ENCODE results near the gene FOXA1. TPM values are rescaled to one million over a fixed set of nuclear protein-coding genes. Genes with fewer than 3 reads are reported as not detected.

The FOXA1 gene
- total and polyA plus RNA-seq, 9 of the 15 experiments (the other 6 are each of a cell fraction or from before 2014, with no cell fraction given): 0.20 to 3.0 (median 1.3) TPM

GRCh38 chr14:37553935-37554550 is 41.0 kb downstream of the FOXA1 start (continued):
- no peak for TF ChIP-seq IRF1 (CRISPR knock-in tag; IDR thresholded peaks at IDR 0.05; ENCODE audit: borderline replicate concordance)
- TF ChIP-seq ZC3H4 (CRISPR knock-in tag; IDR thresholded peaks at IDR 0.05; ENCODE audit: borderline replicate concordance): no peak
- TF ChIP-seq CBX8 (IDR thresholded peaks at IDR 0.05; ENCODE audit: borderline replicate concordance, extremely low read depth, low read depth, low read length, poor library complexity, severe bottlenecking): no peak
- TF ChIP-seq XRCC4 (IDR thresholded peaks at IDR 0.05; ENCODE audit: extremely low read depth, insufficient read depth, insufficient read length): no peak
- no peak for TF ChIP-seq ZNF77 (CRISPR knock-in tag; IDR thresholded peaks at IDR 0.05)
- TF ChIP-seq ARNT (IDR thresholded peaks at IDR 0.05): no peak
- no peak for TF ChIP-seq BCL6 (CRISPR knock-in tag; IDR thresholded peaks at IDR 0.05)

- H3K27ac ChIP-seq (ENCODE audit: extremely low read depth, low read depth, low read length): no peak overlapping the region
- H3K9me1 ChIP-seq (ENCODE audit: control insufficient read depth, insufficient read depth, low read length): no peaks in the 10 kb centered on the region
- no peak overlapping the region for H3K4me3 ChIP-seq
- H4K20me1 ChIP-seq (replicated peaks; ENCODE audit: control insufficient read depth, insufficient read depth, low read length): no peaks in the 10 kb centered on the region
- H3K36me3 ChIP-seq (ENCODE audit: control insufficient read depth, insufficient read depth, low read length): no peaks in the 10 kb centered on the region
- H3K4me1 ChIP-seq (replicated peaks in 1 of 2; ENCODE audit: control insufficient read depth in 2 of 2, insufficient read depth in 2 of 2, low read length in 2 of 2): no peaks in the 10 kb centered on the region
- intact Hi-C loops (cut with micrococcal nuclease) (no loop called here), in situ Hi-C loops (cut with MboI) (no loop called here)
- no peaks in the 10 kb centered on the region for H3K27me3 ChIP-seq (ENCODE audit: control insufficient read depth in 2 of 2, insufficient read depth in 2 of 2, low read length in 2 of 2)
- FAIRE-seq (no peak), ATAC-seq (no peak), DNase-seq (ENCODE audit: extremely low read depth in 1 of 4, low spot score in 3 of 4) (no peak)
- no peak overlapping the region for H3K9ac ChIP-seq (ENCODE audit: insufficient read depth in 1 of 2, low read depth in 2 of 2, low read length in 2 of 2)
- ChIA-PET POLR2A (interaction anchor here (0.6 kb wide), 1 partner anchor 46 kb away, joined by 3 read pairs; no protein-coding TSS in a partner anchor), CTCF (ENCODE audit: low intra/inter-chr PET ratio) (no interaction called here)
- no TSS peak for BruUV-seq (replicated peaks)
- H3K9me3 ChIP-seq (replicated peaks; ENCODE audit: control insufficient read depth, insufficient read depth, low read depth, low read length): no peaks in the 10 kb centered on the region
- 45% methylated on average over 1 of the region's 1 CpG for WGBS (ENCODE audit: insufficient coverage, low coverage, missing lambda C conversion rate)
- no peak overlapping the region for H2AFZ ChIP-seq (ENCODE audit: low read depth, low read length)
- H3K79me2 ChIP-seq (ENCODE audit: control insufficient read depth, insufficient read depth, low read length): no peaks in the 10 kb centered on the region
- H3K4me2 ChIP-seq (ENCODE audit: insufficient read depth, low read length): no peak overlapping the region
- TF ChIP-seq SETDB1 (IDR thresholded peaks at IDR 0.05; ENCODE audit: low read length): no peak
- no peak for TF ChIP-seq ZBTB26 (CRISPR knock-in tag; IDR thresholded peaks at IDR 0.05)
- no peak for TF ChIP-seq POLR2AphosphoS5 (IDR thresholded peaks at IDR 0.05; ENCODE audit: control insufficient read depth, insufficient read depth, low read depth, low read length)
- TF ChIP-seq TAF1 (IDR thresholded peaks at IDR 0.05; ENCODE audit: control insufficient read depth, extremely low read depth, insufficient read depth, low read length, severe bottlenecking): no peak
These were observed 43.9 kb downstream of the FOXA1 start for GRCh38 chr14:37551119-37551518.
